Measurements from ENCODE around the gene PCK2.

Gene PCK2

DNA sequence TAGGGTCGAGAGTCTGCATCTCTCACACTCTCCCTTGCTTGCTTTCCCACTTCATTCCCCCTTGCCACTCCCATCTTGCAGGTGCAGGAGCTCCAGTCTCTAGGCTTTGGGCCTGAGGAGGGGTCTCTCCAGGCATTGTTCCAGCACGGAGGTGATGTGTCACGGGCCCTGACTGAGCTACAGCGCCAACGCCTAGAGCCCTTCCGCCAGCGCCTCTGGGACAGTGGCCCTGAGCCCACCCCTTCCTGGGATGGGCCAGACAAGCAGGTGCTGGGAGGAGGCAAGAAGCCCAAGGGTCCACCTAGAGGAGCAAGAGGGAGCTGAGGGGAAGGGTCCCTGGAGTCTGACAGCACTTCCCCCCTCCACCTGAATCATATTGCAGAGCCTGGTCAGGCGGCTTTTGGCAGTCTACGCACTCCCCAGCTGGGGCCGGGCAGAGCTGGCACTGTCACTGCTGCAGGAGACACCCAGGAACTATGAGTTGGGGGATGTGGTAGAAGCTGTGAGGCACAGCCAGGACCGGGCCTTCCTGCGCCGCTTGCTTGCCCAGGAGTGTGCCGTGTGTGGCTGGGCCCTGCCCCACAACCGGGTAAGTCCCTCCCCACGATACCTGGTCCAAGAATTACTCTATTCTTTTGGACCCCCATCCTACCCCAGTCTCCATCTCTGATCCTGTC lies 57.4 kb downstream of the PCK2 start:
- DNase-seq (ENCODE audit: low read depth, low spot score), result no peak
